Neuron (in vitro differentiated cells): Measurements from ENCODE around the gene ARNT2.

Experiments
- H2AFZ ChIP-seq: one replicate; pipeline ENCODE4 v1.6.1; 2013; ENCODE audit warnings: low read depth, mild to moderate bottlenecking, inconsistent platforms, low read length, moderate library complexity
- H3K27me3 ChIP-seq: one replicate; pipeline ENCODE4 v1.6.1; 2013; ENCODE audit warnings: low read length; ENCODE audit not compliant: insufficient read depth
- H3K36me3 ChIP-seq: one replicate; pipeline ENCODE4 v1.6.1; 2013; ENCODE audit warnings: low read length; ENCODE audit not compliant: insufficient read depth
- H3K4me1 ChIP-seq: one replicate; pipeline ENCODE4 v1.6.1; 2013; ENCODE audit warnings: low read length; ENCODE audit not compliant: insufficient read depth
- H3K4me3 ChIP-seq: 2 replicates; pipeline ENCODE4 v1.5.1; 2013; ENCODE audit warnings: mild to moderate bottlenecking, low read length, moderate library complexity
- H3K9me3 ChIP-seq: one replicate; pipeline ENCODE4 v1.6.1; 2013; ENCODE audit warnings: low read length

ARNT2 gene

DNA sequence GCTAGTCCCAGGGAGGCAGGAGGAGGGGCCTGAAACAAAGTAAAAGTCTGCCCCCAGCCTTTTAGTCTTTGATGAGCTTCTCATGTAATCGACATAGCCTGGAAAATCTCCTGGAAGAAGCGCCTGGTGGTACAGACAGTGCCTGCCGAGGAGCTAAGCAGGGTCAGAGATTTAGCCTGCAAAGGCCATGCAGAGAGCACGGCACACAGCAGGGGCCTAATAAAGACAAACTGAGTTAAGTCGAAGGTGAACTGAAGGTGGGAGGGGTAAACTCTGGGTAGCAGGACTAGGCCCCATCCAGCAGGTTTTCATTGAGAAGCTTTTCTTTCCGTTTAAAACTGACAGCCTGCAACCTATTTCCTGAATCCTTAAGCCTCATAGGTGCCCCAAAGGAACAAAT, 175.4 kb downstream of the ARNT2 start:
- H2AFZ ChIP-seq: no peak overlapping the region
- no peaks in the 10 kb centered on the region for H3K27me3 ChIP-seq
- H3K4me1 ChIP-seq: no peaks in the 10 kb centered on the region
- no peaks in the 10 kb centered on the region for H3K9me3 ChIP-seq
- no peak overlapping the region for H3K4me3 ChIP-seq
- H3K36me3 ChIP-seq: peaks cover 85% of the 10 kb centered on the region

DNA sequence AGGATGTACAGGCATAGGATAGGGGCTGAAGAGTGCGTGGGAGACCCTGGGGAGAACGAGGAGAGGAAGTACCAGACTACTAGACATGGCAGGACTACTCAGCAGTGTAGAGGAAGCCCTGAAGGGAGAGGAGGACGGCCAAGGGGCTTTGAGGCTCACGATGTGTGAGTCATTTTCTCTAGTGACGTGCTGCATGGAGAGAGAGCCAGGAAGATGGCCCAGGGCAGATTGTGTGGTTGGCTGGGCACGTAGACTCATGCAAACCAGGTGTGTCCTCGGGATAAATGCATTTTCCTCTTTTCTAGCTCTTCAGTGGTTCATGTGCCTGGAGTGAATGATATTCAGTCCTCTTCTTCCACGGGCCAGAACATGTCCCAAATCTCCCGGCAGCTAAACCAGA, 175.9 kb downstream of the ARNT2 start:
- H3K27me3 ChIP-seq: no peaks in the 10 kb centered on the region
- H3K4me1 ChIP-seq: no peaks in the 10 kb centered on the region
- no peak overlapping the region for H2AFZ ChIP-seq
- peaks cover 83% of the 10 kb centered on the region for H3K36me3 ChIP-seq
- H3K4me3 ChIP-seq: no peak overlapping the region
- H3K9me3 ChIP-seq: no peaks in the 10 kb centered on the region

DNA sequence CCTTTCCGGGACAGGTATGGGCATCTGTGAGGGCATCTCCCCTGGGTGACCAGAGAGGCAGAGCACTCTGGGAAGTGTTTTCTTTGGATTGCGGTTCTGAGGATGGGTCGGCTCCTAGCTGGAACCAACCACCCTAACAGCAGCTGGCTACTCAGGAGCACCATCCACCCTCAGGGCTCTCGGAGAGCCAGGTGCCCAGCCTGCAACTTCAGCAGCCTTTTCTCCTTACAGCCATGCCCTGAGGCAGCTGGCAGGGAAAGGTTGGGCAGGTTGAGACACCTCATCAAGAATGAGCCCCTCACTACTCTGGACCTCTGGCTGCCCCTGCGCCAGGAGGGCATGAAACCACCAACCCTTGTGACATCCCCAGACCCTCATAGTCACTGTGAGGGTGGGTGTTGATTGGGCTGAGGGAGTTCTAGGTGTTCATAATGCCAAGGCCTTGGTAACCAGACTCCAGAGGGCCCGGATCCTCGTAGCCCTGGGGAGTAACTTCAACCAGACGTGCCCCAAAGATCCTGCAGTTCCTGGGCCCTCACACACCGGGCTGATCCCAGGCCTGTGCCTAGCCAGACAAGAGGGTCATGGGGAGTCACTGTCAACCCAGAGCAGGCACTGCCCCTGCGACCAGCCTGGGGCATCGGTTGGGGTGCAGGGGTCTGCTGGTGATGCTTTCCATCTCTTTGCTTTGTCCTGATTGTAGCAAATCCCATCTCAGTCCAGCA, 176.5 kb downstream of the ARNT2 start:
- peaks cover 81% of the 10 kb centered on the region for H3K36me3 ChIP-seq
- H3K4me1 ChIP-seq: no peaks in the 10 kb centered on the region
- no peak overlapping the region for H3K4me3 ChIP-seq
- H3K9me3 ChIP-seq: no peaks in the 10 kb centered on the region
- no peak overlapping the region for H2AFZ ChIP-seq
- no peaks in the 10 kb centered on the region for H3K27me3 ChIP-seq

DNA sequence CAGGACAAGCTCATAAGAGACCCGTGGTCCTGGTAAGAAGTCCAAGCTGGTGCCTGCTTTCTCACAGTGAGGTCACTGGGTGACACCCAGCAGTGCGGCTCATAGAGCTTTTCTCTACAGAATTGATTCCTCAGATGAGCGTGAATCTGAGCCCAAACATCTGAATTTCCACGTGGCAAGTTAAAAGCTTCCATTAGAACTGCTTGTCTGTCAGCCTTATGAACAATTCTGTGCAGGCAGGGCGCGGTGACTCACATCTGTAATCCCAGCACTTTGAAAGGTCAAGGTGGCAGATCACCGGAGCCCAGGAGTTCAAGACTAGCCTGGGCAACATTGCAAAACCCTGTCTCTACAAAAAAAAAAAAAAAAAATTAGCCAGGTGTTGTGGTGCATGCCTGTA, 177.8 kb downstream of the ARNT2 start:
- H3K36me3 ChIP-seq: peaks cover 85% of the 10 kb centered on the region
- H3K27me3 ChIP-seq: no peaks in the 10 kb centered on the region
- no peak overlapping the region for H3K4me3 ChIP-seq
- no peaks in the 10 kb centered on the region for H3K9me3 ChIP-seq
- H3K4me1 ChIP-seq: no peaks in the 10 kb centered on the region
- no peak overlapping the region for H2AFZ ChIP-seq

DNA sequence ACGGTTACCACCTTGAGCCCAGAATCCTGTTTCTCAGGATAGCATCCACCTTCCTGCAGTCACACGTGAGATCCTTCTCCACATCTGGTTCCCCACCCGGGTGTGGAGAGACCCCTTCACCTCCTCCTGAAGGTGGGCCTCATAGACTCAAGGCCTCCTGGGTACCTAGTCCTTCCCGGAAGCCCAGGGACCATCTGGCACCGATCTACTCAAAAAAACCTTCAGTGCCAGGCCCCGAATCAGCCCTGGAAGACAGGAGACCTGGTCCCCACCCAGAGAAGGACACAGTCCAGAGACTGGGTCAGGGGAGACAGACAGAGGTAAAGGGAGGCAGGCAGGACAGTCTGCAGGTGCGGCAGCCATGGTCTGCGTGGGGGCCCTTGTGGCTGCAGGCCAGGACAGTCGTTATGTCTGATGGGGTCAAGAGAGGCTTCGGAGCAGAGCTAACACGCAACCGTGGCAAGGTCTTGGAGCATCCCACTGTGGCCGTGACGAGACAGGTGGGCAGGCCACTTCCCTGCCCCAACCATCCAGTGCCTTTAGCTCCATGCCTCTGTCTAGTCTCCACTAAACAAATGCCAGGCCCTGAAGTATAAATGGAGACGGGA, 178.7 kb downstream of the ARNT2 start:
- Histone ChIP-seq H3K4me3 (no peak overlapping the region), H3K36me3 (peaks cover 82% of the 10 kb centered on the region), H3K9me3 (no peaks in the 10 kb centered on the region)

DNA sequence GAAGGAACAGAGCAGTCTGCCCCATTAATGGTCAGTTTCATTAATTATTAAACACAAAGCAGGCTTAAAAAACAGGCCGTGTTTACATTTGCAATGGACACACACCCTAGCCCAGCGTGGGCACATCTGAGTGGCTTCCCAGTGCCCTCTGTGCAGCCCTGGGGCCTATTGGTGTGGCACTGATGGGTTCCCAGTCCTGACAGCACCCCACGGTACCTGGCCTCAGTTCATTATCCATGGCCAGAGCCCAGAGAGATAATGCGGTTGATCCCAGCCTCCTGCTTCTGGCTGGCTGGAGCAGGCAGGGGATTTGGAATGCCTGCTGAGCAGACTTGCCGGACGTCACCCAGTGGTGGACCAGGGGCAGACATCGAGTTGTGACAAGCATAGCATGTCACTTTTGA, 180.4 kb downstream of the ARNT2 start:
- H3K4me3 ChIP-seq: no peak overlapping the region
- H3K27me3 ChIP-seq: no peaks in the 10 kb centered on the region
- H3K36me3 ChIP-seq: peaks cover 85% of the 10 kb centered on the region
- H2AFZ ChIP-seq: no peak overlapping the region
- no peaks in the 10 kb centered on the region for H3K4me1 ChIP-seq
- H3K9me3 ChIP-seq: no peaks in the 10 kb centered on the region

More for the DNA sequence above, 178.7 kb downstream of the ARNT2 start:
- Histone ChIP-seq H3K27me3 (no peaks in the 10 kb centered on the region), H2AFZ (no peak overlapping the region), H3K4me1 (no peaks in the 10 kb centered on the region)

DNA sequence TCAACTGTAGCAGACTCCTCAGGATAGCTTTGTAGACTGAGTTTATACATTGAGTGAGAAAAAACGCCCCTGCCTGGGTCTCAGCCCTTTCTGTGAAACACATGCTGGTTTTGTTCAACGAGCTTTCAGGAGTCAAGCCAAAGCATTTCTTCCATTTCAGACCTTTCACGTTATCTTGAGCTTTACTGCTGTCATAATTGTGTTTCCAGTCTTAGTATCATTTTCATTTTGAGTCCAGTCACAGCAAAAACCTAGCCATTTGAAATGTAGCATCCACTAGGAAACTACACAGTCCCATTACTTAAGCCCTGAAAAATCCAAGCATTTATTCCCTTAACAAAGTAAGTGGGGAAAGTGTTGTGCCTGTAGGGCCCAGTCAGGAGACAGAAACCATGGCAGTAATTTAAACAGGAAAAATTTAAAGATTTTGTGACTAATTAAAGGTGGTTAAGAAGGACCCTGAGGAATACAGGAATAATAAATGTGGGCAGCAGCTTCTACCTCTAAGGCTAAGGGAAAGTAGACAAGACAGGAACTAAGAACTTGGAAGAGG, 180.9 kb downstream of the ARNT2 start:
- peaks cover 86% of the 10 kb centered on the region for H3K36me3 ChIP-seq
- no peak overlapping the region for H3K4me3 ChIP-seq
- no peak overlapping the region for H2AFZ ChIP-seq

DNA sequence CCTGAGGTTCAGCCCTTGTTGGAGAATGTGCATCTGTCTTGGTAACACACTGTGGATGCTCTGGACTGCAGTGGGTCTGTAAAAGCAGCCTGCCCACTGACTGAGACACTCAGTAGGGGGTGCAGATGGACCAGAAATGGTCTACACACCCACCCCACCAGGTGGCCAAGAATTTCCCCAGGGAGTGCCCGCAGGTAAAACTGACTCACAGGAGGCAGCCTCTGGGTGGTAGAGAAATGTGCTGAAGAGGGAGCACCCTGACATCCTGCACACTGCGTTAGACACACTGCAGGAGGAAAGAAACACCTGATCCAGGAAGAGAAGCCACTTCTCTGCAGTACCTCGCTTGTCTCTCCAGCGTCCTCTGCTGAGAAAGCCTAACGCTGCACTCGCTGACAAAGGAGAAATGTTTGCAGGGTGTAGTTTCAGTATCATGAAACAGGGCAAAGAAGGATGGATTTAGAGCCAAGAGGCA, 181.4 kb downstream of the ARNT2 start:
- Histone ChIP-seq H3K36me3 (peaks cover 86% of the 10 kb centered on the region), H2AFZ (no peak overlapping the region), H3K27me3 (no peaks in the 10 kb centered on the region), H3K4me1 (no peaks in the 10 kb centered on the region), H3K9me3 (no peaks in the 10 kb centered on the region), H3K4me3 (no peak overlapping the region)

More for the DNA sequence above, 180.9 kb downstream of the ARNT2 start:
- Histone ChIP-seq H3K4me1 (no peaks in the 10 kb centered on the region), H3K27me3 (no peaks in the 10 kb centered on the region), H3K9me3 (no peaks in the 10 kb centered on the region)

DNA sequence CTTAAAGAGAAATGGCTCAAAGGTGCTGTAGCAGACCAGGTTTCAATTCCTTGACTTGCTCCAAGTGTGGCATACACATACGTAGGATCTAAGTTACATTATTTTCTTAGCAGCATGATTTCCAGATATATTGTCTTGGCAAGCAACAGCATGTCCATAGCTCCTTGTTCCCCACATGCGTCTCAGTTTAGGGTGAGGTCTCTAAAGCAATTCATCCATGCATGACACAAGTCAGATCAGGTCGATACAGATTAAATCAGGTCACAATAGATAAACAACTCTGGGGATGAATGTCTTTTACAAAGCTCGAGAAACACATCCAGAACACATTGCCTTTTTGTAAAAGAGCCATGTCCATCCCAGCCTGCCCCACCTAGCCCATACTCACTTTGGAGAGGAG, 182.0 kb downstream of the ARNT2 start:
- no peaks in the 10 kb centered on the region for H3K9me3 ChIP-seq
- H3K36me3 ChIP-seq: peaks cover 86% of the 10 kb centered on the region
- no peaks in the 10 kb centered on the region for H3K4me1 ChIP-seq
- H3K4me3 ChIP-seq: no peak overlapping the region
- no peak overlapping the region for H2AFZ ChIP-seq
- no peaks in the 10 kb centered on the region for H3K27me3 ChIP-seq

DNA sequence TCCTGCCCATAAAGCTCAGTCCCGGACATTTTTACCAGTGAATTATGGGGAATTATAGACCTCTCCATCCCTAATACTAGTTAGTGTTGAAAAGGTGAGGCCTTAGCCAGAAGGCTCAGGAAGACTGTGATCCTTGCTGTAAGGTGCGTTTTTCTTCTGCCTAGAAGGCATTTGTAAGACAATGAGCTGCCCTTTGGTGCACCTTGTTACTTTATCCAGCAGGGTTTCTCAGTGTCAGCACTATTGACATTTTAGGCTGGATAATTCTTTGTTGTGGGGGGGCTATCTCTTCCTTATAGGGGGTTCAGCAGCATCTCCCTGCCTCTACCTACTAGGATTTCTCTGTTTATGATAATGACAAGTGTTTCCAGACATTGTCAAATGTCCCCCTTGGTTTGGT, 182.8 kb downstream of the ARNT2 start:
- Histone ChIP-seq H3K9me3 (no peaks in the 10 kb centered on the region), H3K36me3 (peaks cover 86% of the 10 kb centered on the region), H3K27me3 (no peaks in the 10 kb centered on the region), H2AFZ (no peak overlapping the region), H3K4me1 (no peaks in the 10 kb centered on the region), H3K4me3 (no peak overlapping the region)

DNA sequence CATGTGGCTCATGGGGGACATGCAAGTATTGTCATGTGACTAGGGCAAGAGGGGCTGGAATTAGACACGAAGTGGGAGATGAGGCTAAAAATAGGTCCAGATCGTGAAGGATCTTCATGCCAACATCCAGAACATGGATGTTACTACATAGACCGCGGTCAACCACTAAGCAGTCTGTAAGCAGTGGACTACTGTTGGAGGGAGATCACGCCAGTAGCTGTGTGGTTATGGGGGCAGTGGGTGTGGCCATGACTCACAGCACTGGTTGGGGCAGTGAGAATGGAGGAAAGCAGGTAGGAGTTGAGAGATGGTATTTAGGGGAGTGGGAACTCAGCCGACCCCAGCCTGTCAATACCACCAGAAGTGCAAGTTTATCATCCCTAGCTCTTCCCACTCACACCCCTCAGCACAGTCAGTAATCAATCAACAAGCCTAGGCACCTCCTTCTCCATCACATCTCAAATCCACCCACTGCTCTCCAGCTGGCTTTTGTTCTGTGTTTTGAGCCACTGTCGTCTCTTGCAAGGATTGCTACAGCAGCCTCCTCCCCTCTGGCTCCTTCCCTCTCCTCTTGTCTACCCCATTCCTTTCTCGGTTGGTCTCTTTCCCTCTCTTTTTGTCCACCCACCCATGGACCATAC, 183.8 kb downstream of the ARNT2 start:
- H3K27me3 ChIP-seq: no peaks in the 10 kb centered on the region
- peaks cover 85% of the 10 kb centered on the region for H3K36me3 ChIP-seq

DNA sequence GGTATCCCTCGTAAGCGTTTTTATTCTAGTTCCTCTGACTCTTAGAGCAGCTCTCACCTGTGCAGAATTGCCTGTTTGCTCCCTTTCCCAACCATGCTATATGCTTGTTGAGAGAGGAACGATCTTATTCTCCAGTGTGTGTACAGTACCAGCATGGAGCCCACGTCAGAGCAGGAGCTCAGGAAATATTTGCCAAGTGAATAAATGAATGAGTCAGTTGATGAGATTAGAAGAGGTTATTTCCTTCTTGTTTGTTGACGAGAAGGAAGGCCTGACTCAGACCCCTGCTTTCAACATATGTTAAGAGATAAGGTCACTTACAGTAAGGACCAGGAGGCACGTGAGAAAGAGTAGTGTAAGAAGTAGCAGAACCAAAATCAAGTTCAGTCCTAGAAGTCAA, 184.6 kb downstream of the ARNT2 start:
- Histone ChIP-seq H3K4me3 (no peak overlapping the region), H3K9me3 (no peaks in the 10 kb centered on the region), H3K36me3 (peaks cover 85% of the 10 kb centered on the region), H3K4me1 (no peaks in the 10 kb centered on the region), H3K27me3 (no peaks in the 10 kb centered on the region), H2AFZ (no peak overlapping the region)

More for the DNA sequence above, 183.8 kb downstream of the ARNT2 start:
- Histone ChIP-seq H2AFZ (no peak overlapping the region), H3K4me3 (no peak overlapping the region), H3K9me3 (no peaks in the 10 kb centered on the region), H3K4me1 (no peaks in the 10 kb centered on the region)

DNA sequence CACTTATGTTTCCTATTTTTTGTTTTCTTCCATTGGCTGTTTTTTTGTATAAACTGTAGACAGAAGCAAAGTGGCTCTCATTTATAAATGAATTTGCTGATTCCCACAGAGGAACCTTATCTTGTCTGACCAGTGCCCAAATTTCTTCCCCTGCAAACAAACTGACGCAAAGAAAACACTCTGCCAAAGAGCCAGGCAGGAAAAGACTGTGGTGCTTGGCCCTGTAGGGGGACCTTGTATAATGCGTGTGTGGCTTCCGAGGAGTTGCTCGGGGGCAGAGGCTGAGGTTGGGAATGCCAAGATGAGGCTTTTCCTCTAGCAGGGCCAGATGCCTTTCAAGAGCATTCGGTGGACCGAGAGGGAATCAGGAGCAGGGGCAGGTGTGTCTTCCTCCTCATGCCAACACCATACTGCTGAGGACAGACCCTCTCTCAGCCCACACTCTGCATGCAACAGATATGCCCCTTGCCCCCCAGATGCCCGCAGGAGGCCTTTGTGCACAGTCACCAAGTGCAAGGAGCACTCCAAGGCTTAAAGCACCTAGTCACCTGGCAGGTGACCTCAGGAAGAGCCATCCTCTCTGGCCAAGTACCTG, 186.7 kb downstream of the ARNT2 start:
- Histone ChIP-seq H3K9me3 (no peaks in the 10 kb centered on the region), H3K4me3 (no peak overlapping the region), H3K36me3 (peaks cover 88% of the 10 kb centered on the region), H3K27me3 (no peaks in the 10 kb centered on the region), H3K4me1 (no peaks in the 10 kb centered on the region), H2AFZ (no peak overlapping the region)
